SK-N-MC (cell line): ENCODE data around the gene LRRC28.

ENCODE experiments used
- EZH2 ChIP-seq: fragments of 200-600 bp; sonication (generic); IDR thresholded peaks from one replicate; pipeline ENCODE4 v1.6.1; 2017; ENCODE audit warnings: antibody characterized with exemption
- POLR2AphosphoS5 ChIP-seq: IDR thresholded peaks from 2 replicates; pipeline ENCODE4 v1.6.1; 2012; ENCODE audit warnings: mild to moderate bottlenecking, low read depth, low read length, borderline replicate concordance

DNA sequence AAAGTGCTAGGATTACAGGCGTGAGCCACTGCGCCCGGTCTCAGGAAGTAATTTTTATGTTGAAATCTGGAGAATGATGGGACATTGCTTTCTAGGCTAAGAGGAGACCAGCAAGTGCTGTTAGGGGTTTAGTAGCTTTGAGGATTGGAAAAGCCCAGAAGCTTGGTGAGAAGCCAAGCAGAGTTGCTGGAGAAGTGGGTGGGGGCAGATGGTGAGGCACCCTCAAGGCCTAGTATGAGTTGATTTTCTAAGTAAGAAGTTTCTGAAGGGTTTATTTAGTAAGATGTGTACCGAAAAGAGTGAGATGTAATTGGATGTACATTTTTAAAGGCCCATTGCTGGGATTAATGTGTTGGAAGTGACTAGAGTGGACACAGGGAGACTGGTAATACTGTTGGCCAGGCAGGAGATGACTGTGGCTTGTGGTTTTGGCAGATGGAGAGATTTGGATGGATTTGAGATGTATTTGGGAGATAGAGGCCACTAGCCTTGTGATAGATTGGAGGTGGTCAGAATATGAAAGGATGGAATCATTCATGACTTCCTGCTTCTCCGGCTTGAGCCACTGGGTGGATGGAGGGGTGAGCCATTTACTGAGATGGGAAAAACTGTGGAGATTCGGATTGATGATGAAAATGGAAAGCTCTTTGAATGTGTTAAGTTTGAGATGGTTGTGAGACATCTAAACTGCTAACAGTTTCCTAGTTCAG, 2.3 kb downstream of the LRRC28 start:
- TF ChIP-seq POLR2AphosphoS5 = no peak
- TF ChIP-seq EZH2 = no peak
